ENCODE measurements around the gene UBD.

The UBD gene

GRCh38 chr6:29516108-29516507 is 43.4 kb downstream of the UBD start:
- no peaks in the 10 kb centered on the region for H3F3A ChIP-seq (ENCODE audit: insufficient read depth)
- no peak overlapping the region for H3K9ac ChIP-seq (ENCODE audit: low read length)
- no peaks in the 10 kb centered on the region for H3K36me3 ChIP-seq (ENCODE audit: low read length)
- H3K9me3 ChIP-seq (ENCODE audit: insufficient read depth, low read length): no peaks in the 10 kb centered on the region
- H3K4me3 ChIP-seq (ENCODE audit: insufficient read depth, low read length, poor library complexity, severe bottlenecking): no peak overlapping the region
- no peak overlapping the region for H2AFZ ChIP-seq (ENCODE audit: low read depth, low read length, severe bottlenecking)
- no peaks in the 10 kb centered on the region for H3K79me2 ChIP-seq (ENCODE audit: insufficient read depth, low read length)
- H3K27me3 ChIP-seq (ENCODE audit: low read length): no peaks in the 10 kb centered on the region
- H4K20me1 ChIP-seq (ENCODE audit: low read depth, low read length): no peaks in the 10 kb centered on the region
- no peak overlapping the region for H3K4me2 ChIP-seq (ENCODE audit: low read depth, low read length, poor library complexity, severe bottlenecking)
- H3K9me2 ChIP-seq (replicated peaks; ENCODE audit: insufficient read depth, low read length): no peaks in the 10 kb centered on the region
- TF ChIP-seq EZH2phosphoT487 (conservative IDR thresholded peaks at IDR 0.05; ENCODE audit: low read length): no peak
- no peak for TF ChIP-seq CTCF (IDR thresholded peaks at IDR 0.05; ENCODE audit: insufficient read depth, low read length, poor library complexity, severe bottlenecking)
- H3K27ac ChIP-seq (ENCODE audit: low read depth, low read length): no peak overlapping the region

GRCh38 chr6:29510746-29511300 is 48.7 kb downstream of the UBD start:
- no peaks in the 10 kb centered on the region for H3K9me3 ChIP-seq (ENCODE audit: insufficient read depth, low read length)
- H3K36me3 ChIP-seq (ENCODE audit: low read length): no peaks in the 10 kb centered on the region
- H3K27me3 ChIP-seq (ENCODE audit: low read length): no peaks in the 10 kb centered on the region
- no peak overlapping the region for H3K9ac ChIP-seq (ENCODE audit: low read length)
- no peak overlapping the region for H3K27ac ChIP-seq (ENCODE audit: low read depth, low read length)
- H3K4me2 ChIP-seq (ENCODE audit: low read depth, low read length, poor library complexity, severe bottlenecking): no peak overlapping the region
- TF ChIP-seq CTCF (IDR thresholded peaks at IDR 0.05; ENCODE audit: insufficient read depth, low read length, poor library complexity, severe bottlenecking) (no peak), EZH2phosphoT487 (conservative IDR thresholded peaks at IDR 0.05; ENCODE audit: low read length) (no peak)
- no peak overlapping the region for H2AFZ ChIP-seq (ENCODE audit: low read depth, low read length, severe bottlenecking)
- H4K20me1 ChIP-seq (ENCODE audit: low read depth, low read length): no peaks in the 10 kb centered on the region
- no peaks in the 10 kb centered on the region for H3F3A ChIP-seq (ENCODE audit: insufficient read depth)
- H3K79me2 ChIP-seq (ENCODE audit: insufficient read depth, low read length): no peaks in the 10 kb centered on the region
- H3K9me2 ChIP-seq (replicated peaks; ENCODE audit: insufficient read depth, low read length): no peaks in the 10 kb centered on the region
- H3K4me3 ChIP-seq (ENCODE audit: insufficient read depth, low read length, poor library complexity, severe bottlenecking): no peak overlapping the region

- Histone ChIP-seq H4K20me1 (ENCODE audit: low read depth, low read length) (no peaks in the 10 kb centered on the region), H3K27me3 (ENCODE audit: low read length) (no peaks in the 10 kb centered on the region), H3K27ac (ENCODE audit: low read depth, low read length) (no peak overlapping the region), H3K79me2 (ENCODE audit: insufficient read depth, low read length) (no peaks in the 10 kb centered on the region), H3K9me3 (ENCODE audit: insufficient read depth, low read length) (no peaks in the 10 kb centered on the region), H3K4me3 (ENCODE audit: insufficient read depth, low read length, poor library complexity, severe bottlenecking) (no peak overlapping the region), H3K36me3 (ENCODE audit: low read length) (no peaks in the 10 kb centered on the region), H2AFZ (ENCODE audit: low read depth, low read length, severe bottlenecking) (no peak overlapping the region), H3K9me2 (replicated peaks; ENCODE audit: insufficient read depth, low read length) (no peaks in the 10 kb centered on the region), H3F3A (ENCODE audit: insufficient read depth) (no peaks in the 10 kb centered on the region), H3K9ac (ENCODE audit: low read length) (no peak overlapping the region), H3K4me2 (ENCODE audit: low read depth, low read length, poor library complexity, severe bottlenecking) (no peak overlapping the region)
- no peak for TF ChIP-seq EZH2phosphoT487 (conservative IDR thresholded peaks at IDR 0.05; ENCODE audit: low read length)
- TF ChIP-seq CTCF (IDR thresholded peaks at IDR 0.05; ENCODE audit: insufficient read depth, low read length, poor library complexity, severe bottlenecking): no peak
These were observed 49.3 kb downstream of the UBD start for GRCh38 chr6:29510202-29510601.
